HepG2 (cell line): Measurements from ENCODE around the gene BRPF1. TPM values are rescaled to one million over a fixed set of nuclear protein-coding genes. Genes with fewer than 3 reads are reported as not detected.
A peak's percentile ranks its signal among the peaks of the same experiment; 100 is the strongest.

Source experiments
- ATF7 ChIP-seq, 2 experiments: fragments of 450-650 bp in 1 of 2; sonication (generic) in 1 of 2; formaldehyde crosslinking in 1 of 2; IDR thresholded peaks; 2 replicates each; pipeline versions ENCODE4 v1.4.0 to v1.6.1; 2016 to 2020; ENCODE audit warnings: antibody characterized with exemption in 1 of 2, mild to moderate bottlenecking in 1 of 2, missing genetic modification reagents in 1 of 2
- BHLHE40 ChIP-seq: IDR thresholded peaks from 2 replicates; pipeline ENCODE4 v1.6.1; 2011; ENCODE audit warnings: low read length, improper control_type of control experiment
- CHD4 ChIP-seq: fragments of 200-600 bp; sonication (generic); IDR thresholded peaks from 2 replicates; pipeline ENCODE4 v1.7.0; 2017; ENCODE audit warnings: mild to moderate bottlenecking, low read length, borderline replicate concordance
- CREB1 ChIP-seq, 2 experiments: fragments of 450-650 bp in 1 of 2; IDR thresholded peaks; 2 replicates each; pipeline ENCODE4 v1.6.1; 2016 to 2017; ENCODE audit warnings: control low read depth in 1 of 2, mild to moderate bottlenecking in 1 of 2, missing compliant biosample characterization in 1 of 2, missing genetic modification characterization in 1 of 2
- CREM ChIP-seq, 2 experiments: sonication (generic) in 1 of 2; formaldehyde crosslinking in 1 of 2; IDR thresholded peaks; 2 replicates each; pipeline versions ENCODE4 v1.4.0 to v1.6.1; 2016 to 2020; ENCODE audit warnings: antibody characterized with exemption in 1 of 2, mild to moderate bottlenecking in 1 of 2, missing genetic modification reagents in 1 of 2
- ELF1 ChIP-seq: sonication (generic); formaldehyde crosslinking; IDR thresholded peaks from 2 replicates; pipeline ENCODE4 v1.4.0; 2020; ENCODE audit warnings: missing genetic modification reagents
- GTF2F1 ChIP-seq: fragments of 150-350 bp; IDR thresholded peaks from 2 replicates; pipeline ENCODE4 v1.6.1; 2014; ENCODE audit warnings: low read length
- HOXA5 ChIP-seq: sonication (generic); formaldehyde crosslinking; IDR thresholded peaks from 2 replicates; pipeline ENCODE4 v1.4.0; 2020; ENCODE audit warnings: missing genetic modification reagents
- HOXA9 ChIP-seq: sonication (generic); formaldehyde crosslinking; IDR thresholded peaks from 2 replicates; pipeline ENCODE4 v1.8.1; 2022; ENCODE audit warnings: missing genetic modification reagents, mild to moderate bottlenecking, moderate library complexity, borderline replicate concordance
- JUN ChIP-seq: sonication (generic); formaldehyde crosslinking; IDR thresholded peaks from 2 replicates; pipeline ENCODE4 v1.4.0; 2020; ENCODE audit warnings: mild to moderate bottlenecking, missing genetic modification reagents
- JUND ChIP-seq: sonication (generic); formaldehyde crosslinking; IDR thresholded peaks from 2 replicates; pipeline ENCODE4 v1.8.0; 2022; ENCODE audit warnings: mild to moderate bottlenecking, missing genetic modification reagents
- KDM3A ChIP-seq: IDR thresholded peaks from 2 replicates; pipeline ENCODE4 v1.6.1; 2018; ENCODE audit warnings: low read depth, missing compliant biosample characterization
- LCORL ChIP-seq, 2 experiments: fragments of 450-650 bp in 1 of 2; sonication (generic) in 1 of 2; formaldehyde crosslinking in 1 of 2; IDR thresholded peaks; 2 replicates each; pipeline versions ENCODE4 v1.5.0 to v1.6.1; 2017 to 2020; ENCODE audit warnings: antibody characterized with exemption in 1 of 2, missing genetic modification reagents in 1 of 2
- MLXIP ChIP-seq: sonication (generic); formaldehyde crosslinking; IDR thresholded peaks from 2 replicates; pipeline ENCODE4 v1.9.0; 2021; ENCODE audit warnings: missing genetic modification reagents, borderline replicate concordance
- PLRG1 ChIP-seq: fragments of 450-650 bp; conservative IDR thresholded peaks from 2 replicates; pipeline ENCODE4 v1.6.1; 2016
- RARA ChIP-seq: IDR thresholded peaks from 2 replicates; pipeline ENCODE4 v1.6.1; 2016; ENCODE audit warnings: missing genetic modification reagents, missing compliant biosample characterization
- TBX3 ChIP-seq: fragments of 450-650 bp; IDR thresholded peaks from 2 replicates; pipeline ENCODE4 v1.6.1; 2017; ENCODE audit warnings: antibody characterized with exemption, mild to moderate bottlenecking, inconsistent platforms, borderline replicate concordance
- TEAD3 ChIP-seq: optimal IDR thresholded peaks from 2 replicates; pipeline ENCODE3; 2016; ENCODE audit warnings: borderline replicate concordance
- ZFP36L2 ChIP-seq: sonication (generic); formaldehyde crosslinking; IDR thresholded peaks from 2 replicates; pipeline ENCODE4 v1.4.0; 2020; ENCODE audit warnings: missing genetic modification reagents
- ZNF12 ChIP-seq: sonication (generic); formaldehyde crosslinking; IDR thresholded peaks from 2 replicates; pipeline ENCODE4 v1.5.0; 2020; ENCODE audit warnings: missing genetic modification reagents
- ZNF264 ChIP-seq: sonication (generic); formaldehyde crosslinking; IDR thresholded peaks from 2 replicates; pipeline ENCODE4 v1.4.0; 2020; ENCODE audit warnings: missing genetic modification reagents
- ZNF337 ChIP-seq: sonication (generic); formaldehyde crosslinking; IDR thresholded peaks from 2 replicates; pipeline ENCODE4 v1.5.1; 2020; ENCODE audit warnings: missing genetic modification reagents, low read depth, mild to moderate bottlenecking, borderline replicate concordance
- polyA plus RNA-seq, 8 experiments: library from polyadenylated mRNA; depleted of rRNA in 3 of 8; stranded (reverse) in 7 of 8; unstranded in 1 of 8; fragments of >200 nt; fragmentation: Illumina TruSeq in 4 of 8; extraction: Trizol in 4 of 8; gene quantifications; 2 replicates each; pipeline versions ENCODE4 v1.2.1 to v1.2.3, GENCODE V29; 2011 to 2016; ENCODE audit warnings: low read depth in 4 of 8, missing spikeins in 1 of 8, mixed read lengths in 1 of 8; ENCODE audit not compliant: insufficient read depth in 1 of 8
- total RNA-seq, 5 experiments: library from RNA; depleted of rRNA; stranded (reverse); fragments of >200 nt; fragmentation: Illumina TruSeq; extraction: Trizol; gene quantifications; 2 replicates each; pipeline ENCODE4 v1.2.3, GENCODE V29; 2016; ENCODE audit warnings: low read depth in 1 of 5
- TF ChIP-seq, protein P1 (sequence below): sonication (generic); formaldehyde crosslinking; IDR thresholded peaks from 2 replicates; pipeline ENCODE4 v1.4.0; 2020; ENCODE audit warnings: missing genetic modification reagents
- TF ChIP-seq, protein P2 (sequence below): sonication (generic); formaldehyde crosslinking; IDR thresholded peaks from 2 replicates; pipeline ENCODE4 v1.8.1; 2023; ENCODE audit warnings: mild to moderate bottlenecking, missing genetic modification reagents

BRPF1 gene
- total and polyA plus RNA-seq, 2 of the 13 experiments (the other 11 are each of a cell fraction or from before 2014, with no cell fraction given): 7.3 to 10.0 TPM

DNA sequence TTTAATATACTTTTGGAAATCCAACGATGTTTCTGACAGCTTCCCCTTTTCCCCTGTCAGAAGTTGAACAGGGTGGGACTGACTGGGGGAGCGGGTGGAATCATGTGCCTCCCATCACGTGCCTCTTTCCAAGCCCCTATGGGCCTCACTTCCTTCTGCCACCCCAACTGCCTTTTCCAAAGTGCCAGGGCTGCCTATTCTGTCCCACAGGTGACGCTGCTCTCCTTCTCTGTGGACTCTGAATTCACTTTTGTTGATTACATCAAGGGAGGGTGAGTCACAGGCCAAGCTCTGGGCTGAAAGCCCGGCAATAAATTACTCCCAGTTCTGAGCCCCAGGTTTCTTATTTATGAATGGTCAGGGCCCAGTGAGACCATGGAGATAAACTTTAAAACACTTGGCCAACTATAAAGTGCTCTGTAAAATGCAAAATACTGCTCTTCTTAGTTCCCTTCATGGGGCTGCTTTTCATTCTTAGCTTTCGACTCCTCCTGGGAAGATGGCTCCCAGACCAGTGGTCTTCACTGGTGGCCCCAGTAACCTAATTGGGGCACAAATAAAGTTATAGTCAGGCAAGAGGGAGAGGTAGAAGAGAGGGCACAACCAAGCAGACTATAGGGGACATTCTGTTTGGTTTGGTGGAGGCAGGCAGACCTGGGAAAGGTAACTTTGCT is 15.6 kb upstream of the BRPF1 start (continued):
- TF ChIP-seq MLXIP (CRISPR knock-in tag) (no peak), BHLHE40 (peak; percentile 78), ZNF12 (no peak), CREM (IDR thresholded peaks at IDR 0.05) (no peak), CREM (CRISPR knock-in tag; IDR thresholded peaks at IDR 0.05) (no peak), ZNF264 (no peak), RARA (CRISPR knock-in tag) (0 out of 2 replicates have a peak, but pooled peaks have one; percentile 25), ELF1 (peak; percentile 26; the same call in 1 of the 2 replicates), ZNF337 (CRISPR knock-in tag) (no peak), CHD4 (no peak), ZFP36L2 (no peak), JUN (peak; percentile 61; the same call in 1 of the 2 replicates), HOXA9 (CRISPR knock-in tag) (no peak), JUND (CRISPR knock-in tag) (peak; percentile 57; the same call in 1 of the 2 replicates), LCORL (IDR thresholded peaks at IDR 0.05) (no peak), LCORL (CRISPR knock-in tag; IDR thresholded peaks at IDR 0.05) (0 out of 2 replicates have a peak, but pooled peaks have one; percentile 23), PLRG1 (no peak), HOXA5 (no peak), TEAD3 (CRISPR knock-in tag) (peak; percentile 28), ATF7 (IDR thresholded peaks at IDR 0.05) (no peak), ATF7 (CRISPR knock-in tag; IDR thresholded peaks at IDR 0.05) (no peak), TBX3 (no peak), GTF2F1 (no peak), KDM3A (CRISPR knock-in tag) (0 out of 2 replicates have a peak, but pooled peaks have one; percentile 22), CREB1 (IDR thresholded peaks at IDR 0.05) (peak; percentile 42; the same call in 1 of the 2 replicates), CREB1 (CRISPR knock-in tag; IDR thresholded peaks at IDR 0.05) (no peak)
- TF ChIP-seq, protein P1, sequence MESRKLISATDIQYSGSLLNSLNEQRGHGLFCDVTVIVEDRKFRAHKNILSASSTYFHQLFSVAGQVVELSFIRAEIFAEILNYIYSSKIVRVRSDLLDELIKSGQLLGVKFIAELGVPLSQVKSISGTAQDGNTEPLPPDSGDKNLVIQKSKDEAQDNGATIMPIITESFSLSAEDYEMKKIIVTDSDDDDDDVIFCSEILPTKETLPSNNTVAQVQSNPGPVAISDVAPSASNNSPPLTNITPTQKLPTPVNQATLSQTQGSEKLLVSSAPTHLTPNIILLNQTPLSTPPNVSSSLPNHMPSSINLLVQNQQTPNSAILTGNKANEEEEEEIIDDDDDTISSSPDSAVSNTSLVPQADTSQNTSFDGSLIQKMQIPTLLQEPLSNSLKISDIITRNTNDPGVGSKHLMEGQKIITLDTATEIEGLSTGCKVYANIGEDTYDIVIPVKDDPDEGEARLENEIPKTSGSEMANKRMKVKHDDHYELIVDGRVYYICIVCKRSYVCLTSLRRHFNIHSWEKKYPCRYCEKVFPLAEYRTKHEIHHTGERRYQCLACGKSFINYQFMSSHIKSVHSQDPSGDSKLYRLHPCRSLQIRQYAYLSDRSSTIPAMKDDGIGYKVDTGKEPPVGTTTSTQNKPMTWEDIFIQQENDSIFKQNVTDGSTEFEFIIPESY: 0 out of 2 replicates have a peak, but pooled peaks have one; percentile 9
- TF ChIP-seq, protein P2, sequence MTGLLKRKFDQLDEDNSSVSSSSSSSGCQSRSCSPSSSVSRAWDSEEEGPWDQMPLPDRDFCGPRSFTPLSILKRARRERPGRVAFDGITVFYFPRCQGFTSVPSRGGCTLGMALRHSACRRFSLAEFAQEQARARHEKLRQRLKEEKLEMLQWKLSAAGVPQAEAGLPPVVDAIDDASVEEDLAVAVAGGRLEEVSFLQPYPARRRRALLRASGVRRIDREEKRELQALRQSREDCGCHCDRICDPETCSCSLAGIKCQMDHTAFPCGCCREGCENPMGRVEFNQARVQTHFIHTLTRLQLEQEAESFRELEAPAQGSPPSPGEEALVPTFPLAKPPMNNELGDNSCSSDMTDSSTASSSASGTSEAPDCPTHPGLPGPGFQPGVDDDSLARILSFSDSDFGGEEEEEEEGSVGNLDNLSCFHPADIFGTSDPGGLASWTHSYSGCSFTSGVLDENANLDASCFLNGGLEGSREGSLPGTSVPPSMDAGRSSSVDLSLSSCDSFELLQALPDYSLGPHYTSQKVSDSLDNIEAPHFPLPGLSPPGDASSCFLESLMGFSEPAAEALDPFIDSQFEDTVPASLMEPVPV (CRISPR knock-in tag): no peak
